ENCODE results near the gene SLC36A1.
"Not testable (repeated sequence)": the region's sequence is repeated elsewhere in the genome, so short reads cannot be mapped to it uniquely, and the experiment has no call there.

The SLC36A1 gene

DNA sequence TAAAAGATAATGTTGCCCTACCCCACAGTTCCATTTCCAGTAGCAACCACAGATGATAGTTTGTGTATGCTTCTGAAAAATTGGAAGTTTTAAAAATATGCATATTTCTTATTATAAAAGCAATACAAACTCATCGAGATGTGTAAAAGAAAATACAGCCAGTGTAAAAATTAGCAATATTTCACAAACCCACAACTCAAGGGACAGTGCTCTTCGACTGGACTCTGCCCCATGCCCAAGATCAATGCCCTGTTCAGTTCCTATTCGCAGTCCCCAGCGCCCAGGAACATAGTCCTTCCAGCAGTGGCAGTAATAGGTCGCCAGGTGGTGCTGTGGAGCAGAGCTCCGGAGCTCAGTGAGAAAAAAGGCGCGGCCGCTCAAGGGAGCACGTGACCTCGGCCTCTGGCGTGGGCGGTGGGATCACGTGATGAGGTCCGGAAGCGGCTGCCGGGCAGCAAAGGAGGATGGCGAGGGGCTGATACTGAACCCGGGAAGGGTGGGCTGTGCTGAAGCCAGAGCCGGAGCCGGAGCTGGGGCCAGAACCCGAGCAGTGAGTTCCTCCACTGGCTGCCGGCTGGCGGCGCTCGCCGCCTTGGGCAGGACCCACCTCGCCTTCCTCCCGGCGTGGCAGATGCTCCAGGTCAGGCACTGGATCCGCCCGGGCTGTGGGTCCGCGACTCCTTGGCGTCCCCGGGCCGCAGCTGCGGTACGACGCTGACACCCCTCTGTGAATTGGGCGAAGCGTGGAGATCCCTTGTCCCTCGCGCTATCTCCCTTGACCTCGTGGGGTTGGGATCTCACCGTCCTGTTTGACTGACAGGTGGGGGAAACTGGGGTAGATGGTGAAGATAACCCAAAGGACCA is at the start of gene SLC36A1:
Gene SLC36A1 (plus strand): TSS at position 430 of the 864 bp plus-strand sequence. CDS start 11,190 bp downstream, outside the sequence.
- DNase-seq (ENCODE audit: low read depth in 2 of 2): peak; percentile 95 to 98

GRCh38 chr5:151405334-151406160 is 41.9 kb upstream of the SLC36A1 start:
- no peak for DNase-seq (ENCODE audit: low read depth in 2 of 2)

GRCh38 chr5:151406322-151406947 is 41.0 kb upstream of the SLC36A1 start:
- no peak for DNase-seq (ENCODE audit: low read depth in 2 of 2)

GRCh38 chr5:151408591-151409230 is 38.7 kb upstream of the SLC36A1 start:
- no peak for DNase-seq (ENCODE audit: low read depth in 2 of 2)

DNA sequence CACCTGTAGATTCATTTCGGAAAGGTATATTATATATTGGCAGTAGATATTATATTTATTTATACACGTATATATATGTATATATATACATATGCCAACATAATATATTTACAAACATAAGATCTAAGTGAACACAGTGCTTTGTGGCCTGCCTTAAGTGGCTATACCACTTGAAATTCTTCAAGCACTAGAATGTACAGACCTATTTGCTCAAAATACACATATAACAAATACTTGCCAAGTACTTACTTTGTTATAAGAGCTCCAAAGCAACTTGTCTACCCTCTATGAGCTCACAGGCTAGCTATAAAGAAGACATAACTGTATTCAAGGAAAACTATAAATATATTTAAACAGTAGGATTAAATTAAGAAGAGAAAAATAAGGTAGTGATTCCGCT is 33.6 kb upstream of the SLC36A1 start:
- no peak for DNase-seq (ENCODE audit: low read depth in 2 of 2)

DNA sequence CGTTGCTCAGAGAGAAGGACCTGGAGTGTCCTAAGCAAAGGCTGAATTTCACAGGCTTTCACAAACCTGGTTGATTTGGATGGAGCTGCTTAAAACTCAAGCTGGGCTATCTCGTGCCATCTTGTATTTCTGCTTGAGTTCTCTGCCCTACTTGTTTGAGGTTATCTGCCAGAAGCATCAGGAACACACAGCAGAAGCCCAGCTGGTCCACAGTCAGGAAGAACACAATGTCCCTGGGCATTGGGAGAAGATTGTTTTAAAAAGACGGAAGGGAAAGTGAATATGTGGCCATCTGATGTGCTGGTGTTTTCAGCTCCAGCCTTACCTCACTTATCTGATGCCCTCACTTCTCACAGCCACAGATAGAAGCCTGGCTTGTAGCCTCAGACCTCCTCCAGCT is 32.9 kb upstream of the SLC36A1 start:
- DNase-seq (ENCODE audit: low read depth in 2 of 2): no peak

DNA sequence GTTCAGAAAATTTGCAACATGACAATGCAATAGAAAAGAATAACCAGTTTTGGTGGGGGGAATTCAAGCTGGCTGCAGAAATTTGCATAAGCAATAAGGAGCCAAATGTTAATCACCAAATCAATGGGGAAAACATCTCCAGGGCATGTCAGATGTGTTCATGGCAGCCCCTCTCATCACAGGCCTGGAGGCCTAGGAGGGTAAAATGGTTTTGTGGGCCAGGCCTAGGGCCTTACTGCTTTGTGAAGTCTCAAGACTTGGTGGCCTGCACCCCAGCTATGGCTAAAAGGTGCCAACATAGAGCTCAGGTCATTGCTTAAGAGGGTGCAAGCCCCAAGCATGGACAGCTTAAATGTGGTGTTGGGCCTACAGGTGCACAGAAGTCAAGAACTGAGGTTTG is 29.7 kb upstream of the SLC36A1 start:
- DNase-seq (ENCODE audit: low read depth in 2 of 2): no peak

DNA sequence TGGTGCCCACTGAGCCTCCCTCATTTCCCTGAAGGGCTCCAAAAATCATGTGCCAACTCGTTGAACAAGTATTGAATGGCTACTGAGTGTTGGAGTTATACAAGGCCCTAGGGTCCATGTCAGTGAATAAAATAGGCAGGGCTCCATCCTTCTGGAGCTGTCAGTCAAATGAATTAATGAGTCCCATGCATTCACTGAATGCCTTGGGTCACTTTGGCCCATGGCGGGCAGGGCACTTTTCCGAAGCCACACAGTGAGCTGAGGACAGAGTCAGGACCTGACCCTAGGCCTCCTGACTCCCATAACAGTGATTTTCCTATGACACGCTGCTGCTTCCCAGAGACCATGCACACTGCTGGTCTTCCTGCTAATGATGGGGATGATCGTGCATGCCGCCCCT is 27.3 kb upstream of the SLC36A1 start:
- DNase-seq (ENCODE audit: low read depth in 2 of 2): no peak

DNA sequence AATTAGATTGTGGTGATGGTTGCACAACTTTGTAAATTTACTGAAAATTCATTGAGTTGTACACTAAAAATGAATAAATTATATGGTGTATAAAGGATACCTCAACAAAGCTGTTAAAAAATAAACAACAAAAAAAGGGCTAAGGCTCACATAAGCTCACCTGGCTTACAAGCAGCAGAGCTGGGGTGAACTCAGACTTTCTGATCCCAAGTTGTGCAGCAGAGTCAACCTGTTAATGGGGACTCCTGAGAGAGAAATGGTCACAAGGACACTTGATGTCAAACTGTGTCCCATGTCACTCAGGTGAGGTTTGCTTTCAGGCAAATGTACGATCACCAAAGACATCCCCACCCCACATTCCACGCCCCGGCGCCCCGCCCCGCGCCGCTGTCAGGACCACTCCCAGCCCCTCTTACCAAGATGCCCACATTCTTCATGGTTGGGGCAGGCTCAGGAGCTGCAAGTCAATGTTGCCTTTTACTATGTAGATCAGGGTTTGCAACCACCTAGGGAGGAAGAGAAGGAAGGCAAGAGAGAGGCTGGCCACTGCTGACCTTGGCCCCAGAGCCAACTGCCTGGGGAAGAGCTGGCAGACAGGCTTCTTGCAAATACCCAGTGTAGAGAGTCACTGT is 22.4 kb upstream of the SLC36A1 start:
- DNase-seq (ENCODE audit: low read depth in 2 of 2): no peak

GRCh38 chr5:151426347-151426746 is 21.1 kb upstream of the SLC36A1 start:
- DNase-seq (ENCODE audit: low read depth in 2 of 2): not testable (repeated sequence)

DNA sequence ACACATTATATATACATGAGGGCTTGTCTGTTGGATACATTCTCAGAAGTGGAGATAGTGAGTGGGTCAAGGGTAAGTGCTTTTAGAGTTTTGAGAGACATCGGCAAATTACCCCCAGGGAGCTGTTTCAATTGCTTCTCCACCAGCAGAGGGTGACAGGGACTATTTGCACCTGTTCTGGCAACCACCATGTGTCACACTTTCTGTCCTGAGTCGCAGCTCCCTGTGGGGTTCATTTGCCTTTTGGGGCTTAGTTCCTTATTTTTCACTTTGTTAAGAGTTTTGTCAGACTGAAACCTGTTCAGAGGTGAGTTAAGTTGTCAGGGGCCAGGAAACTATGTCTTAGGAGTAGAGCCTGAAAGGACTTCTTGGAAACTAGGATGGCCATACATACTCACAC is 20.1 kb upstream of the SLC36A1 start:
- no peak for DNase-seq (ENCODE audit: low read depth in 2 of 2)

- DNase-seq (ENCODE audit: low read depth in 2 of 2): no peak
Observed at GRCh38 chr5:151430731-151431130, 16.7 kb upstream of the SLC36A1 start.

GRCh38 chr5:151431666-151432065 is 15.7 kb upstream of the SLC36A1 start:
- no peak for DNase-seq (ENCODE audit: low read depth in 2 of 2)

DNA sequence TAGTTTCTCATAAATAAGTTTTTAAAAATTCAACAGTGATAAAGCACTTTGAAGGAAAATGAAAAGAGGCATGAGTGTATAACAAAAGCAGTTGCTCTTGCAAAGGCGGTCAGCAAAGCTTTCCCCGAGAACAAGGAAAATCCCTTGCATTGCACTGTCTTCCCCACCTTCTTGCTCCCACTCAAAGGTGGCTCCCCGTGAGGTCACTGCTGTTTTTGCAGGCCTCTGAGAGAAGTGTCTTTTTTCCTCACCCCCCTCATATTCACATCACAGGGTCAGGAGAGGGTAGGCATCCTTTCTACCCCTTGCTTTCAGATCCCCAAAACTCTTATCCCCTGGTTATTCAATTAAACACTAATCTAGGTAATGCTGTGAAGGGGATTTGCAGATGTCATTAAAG is 15.2 kb upstream of the SLC36A1 start:
- no peak for DNase-seq (ENCODE audit: low read depth in 2 of 2)

DNA sequence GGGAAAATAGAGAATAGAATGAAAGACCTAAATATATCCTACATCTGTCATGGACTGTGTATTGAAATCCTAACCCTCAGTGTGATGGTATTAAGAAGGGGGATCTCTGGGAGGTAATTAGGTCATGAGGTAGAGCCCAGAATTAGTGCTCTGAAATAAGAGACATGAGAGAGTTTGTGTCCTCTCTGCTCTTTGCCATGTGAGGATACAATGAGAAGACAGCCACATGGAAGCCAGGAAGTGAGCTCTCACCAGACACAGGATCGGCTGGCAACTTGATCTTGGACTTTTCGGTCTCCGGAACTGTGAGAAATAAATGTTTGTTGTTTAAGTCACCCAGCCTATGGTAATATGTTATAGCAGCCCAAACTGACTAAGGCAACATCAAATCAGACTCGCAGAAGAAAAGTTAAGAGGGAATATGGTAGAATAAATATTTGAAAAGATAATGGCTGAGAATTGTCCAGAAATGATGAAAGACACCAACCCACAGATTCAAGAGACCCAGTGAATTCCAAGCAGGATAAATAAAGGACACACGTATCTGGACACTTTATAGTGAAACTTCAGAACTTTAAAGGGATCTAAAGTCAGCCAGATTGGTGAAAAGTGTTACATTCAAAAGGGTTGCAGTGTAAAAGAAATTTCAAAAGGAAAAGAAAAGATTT is 12.7 kb upstream of the SLC36A1 start:
- DNase-seq (ENCODE audit: low read depth in 2 of 2): no peak

DNA sequence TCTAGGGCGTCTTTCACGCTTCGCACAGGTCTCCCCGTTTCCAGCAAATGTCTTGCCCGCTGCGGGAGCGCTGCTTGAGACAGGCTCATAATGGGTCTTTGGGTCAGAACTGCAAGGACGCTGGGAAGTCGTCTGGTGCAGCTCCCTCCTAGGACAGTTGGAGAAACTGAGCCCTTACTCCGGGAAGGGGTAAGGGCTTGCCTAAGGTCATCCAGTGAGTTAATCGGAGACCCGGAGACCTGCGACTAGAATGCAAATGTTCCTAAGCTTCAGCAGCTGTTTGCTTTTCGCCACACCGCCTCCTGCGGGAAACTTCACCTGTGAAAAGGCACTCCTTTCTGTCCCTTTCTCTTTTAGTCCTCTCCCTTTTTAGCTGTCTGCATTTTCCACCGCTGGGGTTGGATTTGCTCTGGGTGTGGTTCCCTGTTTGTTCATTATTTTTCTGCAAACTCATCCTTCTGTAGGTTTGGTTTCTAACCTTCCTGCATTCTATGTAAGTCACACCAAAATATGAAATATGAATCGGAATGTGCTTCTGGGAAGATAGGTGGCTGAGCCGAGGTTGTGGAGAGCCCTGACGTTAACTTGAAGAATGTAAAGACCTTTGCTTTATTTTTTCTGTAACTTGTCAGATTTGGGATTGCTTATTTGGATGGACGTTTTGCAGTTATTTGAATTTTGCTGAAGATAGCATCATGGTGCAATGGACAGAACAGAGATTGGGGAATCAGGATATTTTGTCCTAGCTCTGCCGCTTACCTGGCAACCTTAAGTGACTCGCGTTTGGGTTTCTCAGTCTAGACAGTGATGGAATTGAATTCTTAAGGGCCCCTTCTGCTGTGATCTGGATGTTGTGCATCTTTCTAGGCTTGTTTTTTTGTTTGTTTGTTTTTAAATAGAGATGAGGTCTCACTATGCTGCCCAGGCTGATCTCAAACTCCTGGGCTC is 909 bp downstream of the SLC36A1 start:
- peak in 1 of 2 donors; percentile 1 for DNase-seq (ENCODE audit: low read depth in 2 of 2)

- no peak for DNase-seq (ENCODE audit: low read depth in 2 of 2)
Observed at GRCh38 chr5:151449297-151449696, 1.9 kb downstream of the SLC36A1 start.

GRCh38 chr5:151449839-151450238 is 2.4 kb downstream of the SLC36A1 start:
- no peak for DNase-seq (ENCODE audit: low read depth in 2 of 2)

DNA sequence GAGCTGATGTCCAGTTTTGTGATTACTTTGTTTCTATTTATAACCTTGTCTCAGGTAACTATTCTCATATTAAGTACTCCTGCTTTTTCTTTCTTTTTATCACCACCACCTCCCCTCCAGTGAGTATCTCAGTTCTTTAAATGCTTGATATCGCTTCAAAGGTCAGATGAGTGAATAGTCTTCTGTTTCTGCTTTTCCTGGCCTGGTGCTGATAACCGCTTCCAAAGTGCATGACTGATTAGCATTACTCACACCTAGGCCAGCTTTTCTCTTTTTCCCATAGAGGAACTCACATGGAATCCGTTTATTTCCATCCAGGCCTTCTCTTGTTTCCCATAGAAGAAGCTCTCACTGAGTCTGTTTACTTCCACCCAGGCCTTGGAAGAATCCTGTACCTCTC is 3.2 kb downstream of the SLC36A1 start:
- no peak for DNase-seq (ENCODE audit: low read depth in 2 of 2)

All from stimulated activated CD4-positive, alpha-beta T cell treated with anti-CD3 and anti-CD28 coated beads, Interleukin-4, amount 100 ng/mL, for 48 hours (primary cell).